Activated T-cell treated with anti-CD3 and anti-CD28 coated beads for 1 hour (primary cell): ENCODE measurements around the gene CHCHD10.

Experiments
- DNase-seq: peaks from one replicate; pipeline ENCODE4 v3.0.0-alpha.2; 2020; ENCODE audit warnings: low read depth

Gene CHCHD10

GRCh38 chr22:23772649-23773473, 5.1 kb upstream of the CHCHD10 start, which contains the start of gene MMP11:
TSS of gene MMP11 (plus strand) at chr22:23772849. CDS start at chr22:23772871, 22 bp downstream.
- DNase-seq = peak; percentile 55

- DNase-seq = no peak
Observed at GRCh38 chr22:23772315-23772648, 4.5 kb upstream of the CHCHD10 start.

DNA sequence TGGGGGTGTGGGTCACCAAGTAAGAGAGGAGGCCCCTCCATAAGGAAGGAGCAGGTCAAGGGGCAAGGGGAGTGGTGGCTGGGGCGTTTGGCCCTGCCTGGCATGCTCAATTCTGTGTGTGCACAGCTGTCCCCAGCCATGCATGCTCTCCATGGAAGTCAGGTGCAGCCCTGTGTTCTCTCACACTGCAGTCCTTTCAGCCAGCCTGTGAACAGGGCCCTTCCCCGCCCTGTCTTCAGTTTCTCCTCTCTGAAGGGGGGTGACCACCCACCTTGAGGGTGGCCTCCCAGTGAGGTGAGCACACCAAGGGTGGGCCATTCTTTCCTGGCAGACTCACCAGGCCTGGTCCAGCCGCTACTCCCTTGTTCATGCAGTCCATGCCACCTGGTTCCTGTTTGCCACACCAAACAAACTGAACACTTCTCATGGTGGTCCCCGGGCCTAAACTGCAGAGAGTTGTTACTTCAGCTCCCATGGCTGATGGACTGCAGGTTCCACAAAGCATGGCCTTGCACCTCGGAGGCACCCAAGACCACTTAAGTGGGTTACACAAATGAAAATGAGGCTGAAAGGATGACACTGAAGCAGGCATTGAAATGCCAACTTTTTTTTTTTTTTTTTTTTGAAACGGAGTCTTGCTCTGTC, 1.7 kb upstream of the CHCHD10 start:
- no peak for DNase-seq

DNA sequence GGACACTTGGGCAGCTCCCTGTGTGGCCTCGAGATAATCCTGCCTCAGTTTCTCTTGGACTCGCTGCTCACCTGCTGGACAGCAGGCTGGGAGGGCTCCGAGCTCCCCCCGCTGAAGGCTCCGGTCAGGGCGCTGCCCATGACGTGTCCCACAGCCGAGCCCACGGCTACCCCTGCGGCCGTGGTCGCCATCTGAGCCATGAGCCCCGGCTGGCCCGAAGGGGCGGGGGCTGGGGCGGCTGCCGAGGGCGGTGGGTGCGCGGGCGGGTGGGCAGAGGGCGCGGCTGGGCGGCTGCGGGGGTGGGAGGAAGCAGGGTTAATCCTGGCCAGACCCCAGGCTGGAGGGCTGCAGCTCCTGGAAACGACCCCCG, 484 bp downstream of the CHCHD10 start:
- no peak for DNase-seq

DNA sequence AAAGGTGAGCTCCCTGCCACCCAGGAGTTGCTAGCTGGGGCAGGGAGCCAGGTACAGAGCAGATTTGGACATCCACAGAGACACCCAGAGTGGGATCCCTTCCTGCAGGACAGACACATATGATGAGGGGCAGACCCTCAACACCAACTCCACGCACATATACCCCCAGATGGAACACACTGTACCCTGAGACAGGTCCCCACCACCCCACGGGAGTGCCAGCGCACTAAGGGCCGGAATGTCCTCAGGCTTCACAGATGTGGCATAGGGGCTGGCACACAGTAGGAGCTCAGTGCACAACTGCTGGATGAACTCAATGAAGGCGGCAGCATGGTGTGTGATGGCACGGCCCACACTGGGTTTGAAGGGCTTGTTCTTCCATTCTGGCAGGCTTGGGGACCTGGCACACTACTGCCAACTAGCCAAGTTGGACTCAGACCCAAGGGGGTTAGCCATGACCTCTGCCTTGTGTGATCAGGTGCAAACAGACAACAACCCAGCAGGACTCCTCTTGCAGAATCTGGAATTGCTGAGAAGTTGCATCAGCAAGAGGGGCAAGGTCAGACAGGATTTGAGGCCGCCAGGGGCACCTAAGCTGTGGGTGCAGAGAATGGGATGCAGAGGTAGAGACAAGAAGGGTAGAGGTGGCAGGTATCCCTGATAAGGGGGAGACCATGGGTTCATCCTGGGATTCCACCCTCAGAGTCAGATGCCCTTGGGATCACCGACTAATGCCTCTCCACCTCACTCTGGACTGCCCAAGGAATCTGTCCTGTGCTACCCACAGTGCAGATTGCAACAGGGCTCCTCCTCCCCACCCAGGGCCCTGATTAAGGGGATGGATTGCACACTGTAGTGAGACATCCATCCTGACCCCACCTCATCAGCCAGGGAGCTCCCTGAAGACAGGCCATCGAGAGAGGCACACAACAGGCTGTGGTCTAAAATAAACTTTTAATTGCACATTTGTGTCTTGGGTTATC, 2.6 kb downstream of the CHCHD10 start:
- DNase-seq = no peak

DNA sequence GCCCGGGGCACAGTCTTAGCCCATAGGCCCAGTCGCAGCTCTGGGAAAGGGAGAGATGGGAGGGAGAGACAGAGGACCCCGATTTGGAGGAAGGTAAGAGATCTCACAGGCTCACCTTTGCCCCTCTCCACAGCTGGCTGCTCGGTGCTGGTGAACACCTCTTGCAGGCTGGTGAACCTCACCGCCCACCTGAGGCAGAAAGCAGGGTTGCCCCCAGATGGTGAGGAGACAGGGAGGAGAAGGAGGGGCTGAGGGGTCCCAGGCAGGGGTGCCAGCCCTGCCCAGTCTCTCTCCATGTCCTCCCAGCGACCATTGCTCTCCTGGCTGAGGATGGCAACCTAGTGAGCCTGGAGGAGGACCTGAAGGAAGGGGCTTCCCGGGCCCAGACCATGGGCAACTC, 3.8 kb downstream of the CHCHD10 start:
- DNase-seq = no peak

DNA sequence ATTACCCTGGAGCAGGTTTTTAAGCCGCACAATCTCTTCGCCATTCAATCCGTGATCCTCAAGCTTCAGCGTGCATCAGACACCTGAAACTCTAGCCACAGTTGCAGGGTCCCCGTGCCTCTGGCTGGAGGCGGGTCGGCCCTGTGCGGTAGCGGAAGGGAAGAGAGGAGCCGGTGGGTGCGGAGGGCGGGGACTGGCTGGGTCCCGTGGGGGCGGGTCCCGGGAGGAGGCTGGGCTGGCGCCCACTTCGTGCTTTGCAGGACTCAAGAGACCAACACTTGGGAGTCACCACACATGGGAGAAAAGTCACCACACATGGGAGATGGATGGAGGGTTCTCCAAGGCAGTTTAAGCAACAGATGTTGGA, 4.2 kb downstream of the CHCHD10 start:
- DNase-seq = peak; percentile 48

- DNase-seq = no peak
Observed at GRCh38 chr22:23762842-23763578, 4.8 kb downstream of the CHCHD10 start, which contains the start of gene C22orf15. TSS of gene C22orf15 (plus strand) at chr22:23762990. CDS start at chr22:23763307, 317 bp downstream.

DNA sequence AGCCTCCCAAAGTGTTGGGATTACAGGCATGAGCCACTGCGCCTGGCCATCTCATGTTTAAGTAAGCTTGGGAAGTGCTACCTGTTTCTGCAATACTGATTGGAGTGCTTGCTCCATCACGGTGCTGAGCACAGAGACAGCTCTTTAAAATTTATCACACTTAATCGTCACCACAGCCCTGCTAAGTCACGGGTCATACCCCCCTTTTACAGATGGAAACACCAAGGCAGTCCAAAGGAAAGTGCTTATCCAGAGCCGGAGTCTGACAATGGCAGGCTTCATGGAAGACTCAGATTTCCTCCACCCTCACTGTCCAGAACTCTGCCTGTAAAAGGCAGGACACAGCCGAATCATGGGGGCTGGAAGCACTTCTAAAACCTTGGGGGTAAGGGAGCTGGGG, 7.7 kb downstream of the CHCHD10 start:
- DNase-seq = no peak

- DNase-seq = no peak
Observed at GRCh38 chr22:23759566-23759965, 8.2 kb downstream of the CHCHD10 start.

DNA sequence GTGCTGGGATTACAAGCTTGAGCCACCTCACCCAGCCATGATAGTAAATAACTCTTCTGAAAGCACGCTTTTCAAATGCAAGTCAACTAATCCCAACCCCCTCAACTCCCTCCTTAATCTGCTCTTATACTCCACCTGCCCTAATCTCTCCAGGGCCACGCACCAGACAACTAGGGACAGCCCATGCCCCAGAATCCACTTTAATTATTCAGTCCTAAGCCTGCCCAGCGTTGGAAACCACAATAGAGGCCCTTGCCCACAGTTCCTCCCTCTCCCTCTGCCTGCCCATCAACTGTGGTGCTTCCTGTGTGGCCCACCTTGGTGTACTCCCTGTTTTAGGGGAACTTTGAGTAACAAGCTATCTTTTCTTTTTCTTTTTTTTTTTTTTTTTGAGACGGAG, 10.9 kb downstream of the CHCHD10 start:
- DNase-seq = no peak

- DNase-seq = no peak
Observed at GRCh38 chr22:23755711-23756110, 12.1 kb downstream of the CHCHD10 start.

DNA sequence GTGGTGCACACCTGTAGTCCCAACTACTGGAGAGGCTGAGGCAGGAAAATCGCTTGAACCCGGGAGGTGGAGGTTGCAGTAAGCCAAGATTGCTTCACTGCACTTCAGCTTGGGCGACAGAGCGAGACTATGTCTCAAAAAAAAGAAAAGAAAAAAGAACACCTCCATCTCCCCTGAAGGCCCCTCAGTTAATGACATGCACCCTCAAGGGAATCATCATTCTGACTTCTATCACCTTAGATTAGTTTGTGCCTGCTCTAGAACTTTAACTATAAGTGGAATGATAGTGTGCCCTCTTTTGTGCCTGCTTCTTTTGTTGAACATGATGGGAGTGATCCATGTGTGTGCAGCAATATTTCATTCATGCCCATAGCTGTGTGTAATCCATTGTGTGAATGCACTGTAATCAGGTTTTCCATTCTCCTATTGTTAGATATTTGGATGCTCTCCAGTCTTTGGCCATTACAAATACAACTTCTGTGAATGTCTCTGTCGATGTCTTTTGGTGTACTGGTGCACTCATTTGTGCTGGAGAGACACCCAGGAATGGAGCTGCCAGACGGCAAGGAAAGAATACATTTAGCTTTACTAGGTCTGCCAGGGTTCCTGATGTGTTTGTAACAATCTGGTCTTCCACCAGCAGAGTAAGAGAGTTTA, 12.7 kb downstream of the CHCHD10 start:
- no peak for DNase-seq

DNA sequence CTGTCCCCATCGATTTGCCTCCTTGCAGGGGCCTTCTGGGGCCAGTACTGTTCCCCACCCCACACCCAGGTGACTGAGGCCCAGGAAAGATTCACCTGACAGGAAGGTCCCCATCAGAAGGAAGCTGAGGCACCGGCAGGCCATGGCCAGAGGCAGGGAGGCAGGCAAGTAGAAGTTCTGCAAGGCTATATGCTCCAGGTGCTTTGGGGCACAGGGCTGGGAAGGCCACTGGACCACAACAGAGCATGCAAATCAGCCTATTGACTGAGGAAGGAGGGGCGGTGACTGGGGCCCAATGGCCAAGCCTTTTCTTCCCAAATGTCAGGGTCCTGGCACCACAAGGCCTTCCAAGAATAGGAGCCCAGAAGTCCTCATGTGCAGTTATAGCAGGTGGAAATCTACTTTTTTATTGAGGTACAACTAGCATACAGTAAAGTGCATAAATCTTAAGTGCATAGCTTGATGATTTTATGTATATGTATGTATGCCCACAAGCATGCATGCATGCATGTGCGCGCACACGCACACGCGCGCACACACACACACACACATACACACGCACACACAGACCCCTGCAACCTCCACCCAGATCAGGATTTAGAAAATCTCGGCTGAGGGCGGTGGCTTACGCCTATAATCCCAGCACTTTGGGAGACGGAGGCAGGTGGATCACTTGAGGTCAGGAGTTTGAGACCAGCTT, 13.4 kb downstream of the CHCHD10 start, which contains the start of gene VPREB3:
Gene VPREB3 (minus strand): TSS at position 206 of the 700 bp plus-strand sequence. CDS start 62 bp downstream, at position 144.
- DNase-seq = no peak

DNA sequence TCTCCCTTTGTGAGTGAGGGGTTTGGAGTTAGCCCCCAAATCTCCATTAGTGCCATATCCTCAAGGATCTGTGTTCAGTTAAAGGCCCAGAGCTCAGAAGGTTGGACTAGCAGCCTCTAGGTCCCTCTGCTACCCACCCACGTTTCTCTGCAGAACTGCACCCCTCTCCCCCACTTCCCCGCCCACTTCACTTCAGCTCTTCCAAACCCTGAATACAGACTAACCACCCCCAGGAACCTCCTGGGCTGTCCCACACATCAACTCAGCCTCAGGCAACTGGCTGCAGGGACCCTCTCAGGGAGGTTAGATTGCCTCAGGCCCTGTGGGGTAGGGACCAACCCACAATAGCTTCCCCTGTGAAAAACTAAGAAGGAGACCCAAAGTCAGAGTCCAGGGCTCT, 14.4 kb downstream of the CHCHD10 start:
- DNase-seq = no peak

GRCh38 chr22:23752750-23753149, 15.0 kb downstream of the CHCHD10 start:
- DNase-seq = no peak

- no peak for DNase-seq
Observed at GRCh38 chr22:23752090-23752691, 15.6 kb downstream of the CHCHD10 start.

GRCh38 chr22:23751441-23751996, 16.3 kb downstream of the CHCHD10 start:
- DNase-seq = no peak

GRCh38 chr22:23750714-23751440, 16.9 kb downstream of the CHCHD10 start, which contains the start of gene ZNF70:
TSS of gene ZNF70 (minus strand) at chr22:23751112. CDS start at chr22:23745140, 5,972 bp downstream.
- peak; percentile 80 for DNase-seq
